Urinary bladder (tissue), 3 donors: Measurements from ENCODE around the gene TARP.
A peak's percentile ranks its signal among the peaks of the same experiment; 100 is the strongest.

Experiments
- DNase-seq: peaks from one replicate; pipeline ENCODE4 v3.0.0-alpha.2; 2015; ENCODE audit errors: extremely low spot score
- H3K27ac ChIP-seq: one replicate; pipeline ENCODE4 v1.5.1; 2013; ENCODE audit warnings: low read depth, mild to moderate bottlenecking, moderate library complexity
- H3K36me3 ChIP-seq: one replicate; pipeline ENCODE4 v1.6.1; 2013; ENCODE audit warnings: mild to moderate bottlenecking, moderate library complexity; ENCODE audit not compliant: insufficient read depth
- H3K4me1 ChIP-seq: one replicate; pipeline ENCODE4 v1.6.1; 2013; ENCODE audit warnings: mild to moderate bottlenecking, moderate library complexity; ENCODE audit not compliant: insufficient read depth
- H3K4me3 ChIP-seq: one replicate; pipeline ENCODE4 v1.5.1; 2013; ENCODE audit warnings: low read depth, low read length
- WGBS: extraction: QIAGEN DNeasy Blood & Tissue Kit; methylation state at CpG from one replicate; pipeline ENCODE4 v1.1.7; 2013; 5-methylcytosine and 5-hydroxymethylcytosine counted together
- donor health status: healthy with polysubstance abuse.
- donor health status: healthy.

The TARP gene

DNA sequence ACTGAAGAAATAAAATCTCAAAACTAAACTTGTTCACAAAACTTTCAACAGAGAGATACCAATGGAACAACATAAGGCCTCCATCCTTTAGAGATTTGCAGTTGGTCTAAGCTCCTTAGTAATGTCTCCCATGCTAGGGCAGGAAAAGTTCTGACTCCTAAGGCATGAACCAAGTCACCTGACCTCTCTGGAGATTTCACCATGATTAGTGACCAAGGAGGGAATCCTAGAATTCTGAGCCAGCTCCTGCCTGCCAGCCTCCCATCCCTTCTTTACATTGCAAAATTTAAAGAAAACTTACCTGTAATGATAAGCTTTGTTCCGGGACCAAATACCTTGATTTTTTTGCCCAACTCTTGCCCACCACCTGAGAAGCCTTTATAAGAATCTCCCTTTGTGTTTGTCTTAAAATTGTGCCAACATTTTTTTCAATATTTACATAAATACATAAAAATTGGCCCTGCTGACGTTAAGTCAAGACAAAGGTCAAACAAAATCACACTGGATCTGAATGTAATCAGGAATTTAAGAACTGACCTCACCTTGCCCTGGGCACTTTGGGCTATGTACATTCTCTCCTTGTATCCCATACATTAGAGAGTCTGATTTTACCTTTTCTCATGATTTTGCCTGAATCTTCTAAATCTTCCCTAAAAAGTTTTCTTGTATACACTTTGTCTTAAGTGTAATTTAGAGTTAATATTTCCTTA lies at the start of gene TARP:
Gene TARP (minus strand): TSS at position 351 of the 710 bp plus-strand sequence.
- no peaks in the 10 kb centered on the region for H3K36me3 ChIP-seq
- H3K4me1 ChIP-seq, result no peaks in the 10 kb centered on the region
- no peak within 1 kb of the TSS for H3K4me3 ChIP-seq
- 82% methylated on average over 2 of the region's 2 CpGs for WGBS
- no peak for DNase-seq
- no peak within 1 kb of the TSS for H3K27ac ChIP-seq

DNA sequence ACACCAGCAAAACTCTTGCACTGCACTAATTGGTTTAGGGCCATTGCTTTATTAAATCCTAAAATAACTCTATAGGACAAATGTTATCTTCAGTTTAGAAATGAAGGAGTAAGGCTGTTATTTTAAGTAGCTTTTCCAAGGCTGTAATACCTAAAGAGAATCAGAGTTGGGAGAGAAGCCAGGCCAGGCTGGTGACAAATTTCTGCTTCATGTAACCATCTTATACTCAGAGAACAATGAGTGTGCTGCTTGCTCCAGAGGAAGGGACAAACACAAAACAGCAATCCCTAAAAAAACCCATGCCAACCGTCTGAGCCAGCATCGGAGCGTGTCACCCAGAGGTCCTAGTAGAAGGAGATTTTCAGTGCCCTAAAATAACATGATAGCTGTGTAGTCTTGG lies 49.7 kb upstream of the TARP start:
- Histone ChIP-seq H3K4me1 (no peaks in the 10 kb centered on the region), H3K27ac (no peak overlapping the region), H3K36me3 (no peaks in the 10 kb centered on the region), H3K4me3 (no peak overlapping the region)
- 42% methylated on average over 3 of the region's 3 CpGs for WGBS
- DNase-seq, result no peak

GRCh38 chr7:38322461-38322860 lies 49.0 kb upstream of the TARP start:
- Histone ChIP-seq H3K4me1 (no peaks in the 10 kb centered on the region), H3K4me3 (no peak overlapping the region), H3K36me3 (no peaks in the 10 kb centered on the region), H3K27ac (no peak overlapping the region)
- DNase-seq, result no peak
- 74% methylated on average over 5 of the region's 5 CpGs for WGBS

GRCh38 chr7:38321967-38322366 lies 48.5 kb upstream of the TARP start:
- DNase-seq, result no peak
- Histone ChIP-seq H3K27ac (no peak overlapping the region), H3K4me1 (no peaks in the 10 kb centered on the region), H3K36me3 (no peaks in the 10 kb centered on the region), H3K4me3 (no peak overlapping the region)
- 93% methylated on average over 2 of the region's 2 CpGs for WGBS

- H3K36me3 ChIP-seq, result no peaks in the 10 kb centered on the region
- no peak overlapping the region for H3K27ac ChIP-seq
- no peak for DNase-seq
- H3K4me1 ChIP-seq, result no peaks in the 10 kb centered on the region
- 61% methylated on average over 3 of the region's 3 CpGs for WGBS
- no peak overlapping the region for H3K4me3 ChIP-seq
Measured at GRCh38 chr7:38321515-38321944, 48.1 kb upstream of the TARP start.

DNA sequence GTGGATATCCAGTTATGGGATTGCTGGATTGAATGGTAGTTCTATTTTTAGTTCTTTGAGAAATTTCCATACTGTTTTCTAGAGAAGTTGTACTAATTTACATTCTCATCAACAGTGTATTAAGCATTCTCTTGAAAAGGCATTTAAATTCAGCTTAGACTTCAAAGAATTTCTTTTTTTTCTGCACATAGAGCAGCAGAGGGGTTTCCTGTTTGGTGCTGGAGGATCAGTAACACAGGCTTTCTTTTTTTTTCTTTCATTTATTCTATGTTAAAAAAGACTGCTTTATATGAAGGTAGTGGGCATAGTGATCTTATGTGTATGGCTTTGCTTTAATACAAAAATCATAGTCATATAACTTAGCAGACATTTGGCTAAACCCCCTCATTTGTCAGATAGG lies 47.6 kb upstream of the TARP start:
- H3K36me3 ChIP-seq, result no peaks in the 10 kb centered on the region
- H3K27ac ChIP-seq, result no peak overlapping the region
- no peak for DNase-seq
- H3K4me3 ChIP-seq, result no peak overlapping the region
- H3K4me1 ChIP-seq, result no peaks in the 10 kb centered on the region

GRCh38 chr7:38319873-38320272 lies 46.4 kb upstream of the TARP start:
- no peak for DNase-seq
- Histone ChIP-seq H3K27ac (no peak overlapping the region), H3K36me3 (no peaks in the 10 kb centered on the region), H3K4me1 (no peaks in the 10 kb centered on the region), H3K4me3 (no peak overlapping the region)
- WGBS, result 49% methylated on average over 2 of the region's 2 CpGs

DNA sequence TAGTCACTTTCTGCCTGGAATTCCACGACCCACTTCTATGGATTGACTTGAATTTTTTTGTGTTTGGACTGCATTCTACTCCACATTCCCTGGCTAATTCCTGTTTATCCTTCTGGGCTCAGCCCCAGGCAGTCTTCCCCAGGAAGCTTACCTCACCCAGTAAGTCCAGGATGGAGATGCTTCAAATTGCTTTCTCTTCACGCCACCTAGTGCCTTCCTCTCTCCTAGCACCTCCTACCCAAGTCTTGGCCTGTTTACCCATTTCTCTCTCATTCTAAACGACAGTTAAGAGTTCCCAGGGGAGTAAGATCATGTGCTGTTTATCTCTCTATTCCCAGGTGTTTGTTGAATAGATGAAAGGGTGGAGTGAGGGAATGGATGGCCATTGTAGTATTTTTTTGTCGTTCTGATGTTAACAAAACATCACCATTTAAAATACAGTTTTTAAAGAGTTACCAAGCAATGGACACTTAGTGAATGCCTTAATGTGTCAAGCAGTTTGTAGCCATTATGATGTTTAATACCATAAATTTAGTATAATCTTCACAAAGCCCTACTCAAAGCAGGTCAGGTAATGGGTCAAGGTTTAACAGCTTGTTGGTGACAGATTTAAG lies 45.5 kb upstream of the TARP start:
- no peak overlapping the region for H3K27ac ChIP-seq
- no peaks in the 10 kb centered on the region for H3K4me1 ChIP-seq
- DNase-seq, result no peak
- H3K4me3 ChIP-seq, result no peak overlapping the region
- WGBS, result 17% methylated on average over 4 of the region's 4 CpGs
- no peaks in the 10 kb centered on the region for H3K36me3 ChIP-seq

DNA sequence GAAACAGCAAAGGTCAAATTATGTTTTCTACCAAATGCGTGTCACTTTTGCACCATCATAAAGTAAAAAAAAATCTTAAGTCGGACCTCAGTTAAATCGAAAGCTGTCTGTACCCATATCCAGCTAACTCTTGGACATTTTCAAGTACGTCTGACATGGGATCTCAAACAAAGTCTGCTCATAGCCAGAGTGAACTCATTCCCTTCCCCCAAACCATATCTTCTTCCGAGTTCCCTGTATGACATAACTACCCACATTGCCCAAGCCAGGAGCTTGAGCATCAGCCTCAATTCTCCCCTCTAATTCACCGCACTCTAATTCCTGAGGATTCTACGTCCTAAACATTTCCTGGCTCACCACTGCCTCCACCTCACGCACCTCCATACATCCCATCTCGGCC lies 44.8 kb upstream of the TARP start:
- WGBS, result 72% methylated on average over 9 of the region's 9 CpGs
- Histone ChIP-seq H3K4me3 (no peak overlapping the region), H3K27ac (no peak overlapping the region), H3K4me1 (no peaks in the 10 kb centered on the region), H3K36me3 (no peaks in the 10 kb centered on the region)
- no peak for DNase-seq

DNA sequence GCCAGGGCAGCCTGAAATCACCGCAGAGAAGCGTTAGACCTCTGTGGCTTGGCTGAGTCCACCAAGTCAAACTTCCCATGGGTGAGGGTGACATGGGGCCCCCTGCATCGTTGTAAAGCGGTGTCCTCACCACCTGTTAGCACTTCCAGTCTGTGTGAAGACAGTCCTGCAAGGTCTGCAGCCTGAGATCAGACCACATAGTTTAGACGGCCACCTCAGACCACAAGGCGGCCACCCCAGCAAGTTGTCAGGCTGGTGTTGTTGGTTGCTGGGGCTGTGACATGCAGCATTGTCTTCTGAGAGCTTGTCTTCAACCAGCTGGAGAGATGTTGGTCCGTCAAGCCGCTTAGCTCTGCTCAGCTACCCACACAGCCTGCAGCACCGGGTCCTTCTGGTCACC lies 44.1 kb upstream of the TARP start:
- H3K36me3 ChIP-seq, result no peaks in the 10 kb centered on the region
- H3K27ac ChIP-seq, result no peak overlapping the region
- H3K4me3 ChIP-seq, result no peak overlapping the region
- DNase-seq, result no peak
- no peaks in the 10 kb centered on the region for H3K4me1 ChIP-seq
- 82% methylated on average over 9 of the region's 9 CpGs for WGBS

GRCh38 chr7:38316733-38317360 lies 43.4 kb upstream of the TARP start:
- H3K4me3 ChIP-seq, result no peak overlapping the region
- no peaks in the 10 kb centered on the region for H3K4me1 ChIP-seq
- no peaks in the 10 kb centered on the region for H3K36me3 ChIP-seq
- DNase-seq, result no peak
- no peak overlapping the region for H3K27ac ChIP-seq
- WGBS, result 72% methylated on average over 8 of the region's 8 CpGs

DNA sequence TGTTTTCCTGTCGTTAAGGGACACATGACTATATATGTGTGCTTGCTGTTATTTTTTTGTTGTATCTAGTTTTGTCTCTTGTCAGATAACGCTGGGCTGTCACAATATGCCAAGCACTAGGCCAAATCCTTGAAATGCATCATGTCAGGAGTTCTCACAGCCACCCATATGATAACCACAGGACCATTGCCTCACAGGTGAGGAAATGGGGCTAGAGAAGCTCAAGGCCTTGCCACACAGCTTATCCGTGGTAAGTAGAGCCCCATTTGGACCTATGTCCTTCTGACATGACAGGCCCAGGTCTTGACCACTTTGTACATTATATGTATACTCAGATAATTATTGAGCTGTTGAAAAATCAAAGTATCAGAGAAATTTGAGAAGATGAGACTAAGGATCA lies 42.0 kb upstream of the TARP start:
- Histone ChIP-seq H3K36me3 (no peaks in the 10 kb centered on the region), H3K27ac (no peak overlapping the region), H3K4me3 (no peak overlapping the region), H3K4me1 (no peaks in the 10 kb centered on the region)
- 89% methylated on average over 3 of the region's 3 CpGs for WGBS
- no peak for DNase-seq

- Histone ChIP-seq H3K4me1 (no peaks in the 10 kb centered on the region), H3K36me3 (no peaks in the 10 kb centered on the region), H3K4me3 (no peak overlapping the region), H3K27ac (no peak overlapping the region)
- DNase-seq, result no peak
- WGBS, result 68% methylated on average over 2 of the region's 2 CpGs
Measured at GRCh38 chr7:38312821-38313220, 39.4 kb upstream of the TARP start.

DNA sequence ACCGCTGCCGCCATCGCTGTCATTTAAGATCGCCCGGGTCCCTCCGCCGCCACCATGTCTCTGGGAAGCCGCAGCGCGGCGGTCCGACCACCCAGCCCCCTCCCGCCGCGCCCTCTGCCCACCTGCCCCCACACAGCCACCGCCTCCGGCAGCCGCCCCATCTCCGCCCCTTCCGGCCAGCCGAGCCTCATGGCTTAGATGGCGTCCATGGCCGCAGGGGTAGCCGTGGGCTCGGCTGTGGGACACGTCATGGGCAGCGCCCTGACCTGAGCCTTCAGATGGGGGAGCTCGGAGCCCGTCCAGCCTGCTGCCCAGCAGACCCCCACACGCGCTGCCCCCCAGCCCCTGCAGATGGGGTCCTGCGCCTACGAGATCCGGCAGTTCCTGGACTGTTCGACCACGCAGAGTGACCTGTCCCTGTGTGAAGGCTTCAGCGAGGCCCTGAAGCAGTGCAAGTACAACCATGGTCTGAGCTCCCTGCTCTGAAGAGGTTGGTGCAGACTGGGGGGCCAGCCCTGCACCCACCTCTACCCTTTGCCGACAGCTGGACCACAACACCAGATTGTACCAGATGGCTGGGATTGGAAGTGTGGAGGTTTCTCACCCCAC lies 38.0 kb upstream of the TARP start:
- DNase-seq, result no peak
- H3K4me3 ChIP-seq, result peak overlapping the region; percentile 39
- no peak overlapping the region for H3K27ac ChIP-seq
- no peaks in the 10 kb centered on the region for H3K36me3 ChIP-seq
- WGBS, result 16% methylated on average over 38 of the region's 38 CpGs
- H3K4me1 ChIP-seq, result no peaks in the 10 kb centered on the region
